IMR-90 (cell line): ENCODE measurements around the gene PGLYRP2.

Source experiments
- CEBPB ChIP-seq: IDR thresholded peaks from 2 replicates; pipeline ENCODE4 v1.6.1; 2012; ENCODE audit warnings: low read depth, low read length, improper control_type of control experiment
- MAFK ChIP-seq: IDR thresholded peaks from 2 replicates; pipeline ENCODE4 v1.6.1; 2012; ENCODE audit warnings: low read depth, low read length, improper control_type of control experiment
- MXI1 ChIP-seq: IDR thresholded peaks from 2 replicates; pipeline ENCODE4 v1.6.1; 2012; ENCODE audit warnings: low read depth, mild to moderate bottlenecking, low read length, moderate library complexity, borderline replicate concordance
- POLR2A ChIP-seq: IDR thresholded peaks from 2 replicates; pipeline ENCODE4 v1.6.1; 2012; ENCODE audit warnings: mild to moderate bottlenecking, low read depth, low read length
- RAD21 ChIP-seq: IDR thresholded peaks from 2 replicates; pipeline ENCODE4 v1.6.1; 2012; ENCODE audit warnings: low read length, improper control_type of control experiment
- RCOR1 ChIP-seq: IDR thresholded peaks from 2 replicates; pipeline ENCODE4 v1.6.1; 2012; ENCODE audit warnings: mild to moderate bottlenecking, low read length, improper control_type of control experiment; ENCODE audit not compliant: insufficient replicate concordance
- RFX5 ChIP-seq: IDR thresholded peaks from 2 replicates; pipeline ENCODE4 v1.8.0; 2012; ENCODE audit warnings: low read depth, mild to moderate bottlenecking, low read length, moderate library complexity
- TF ChIP-seq, protein P1 (sequence below): conservative IDR thresholded peaks from 2 replicates; pipeline ENCODE4 v1.5.1; 2012; ENCODE audit warnings: mild to moderate bottlenecking, low read depth, low read length, improper control_type of control experiment
- TF ChIP-seq, protein P2 (sequence below): fragments of 150-350 bp; IDR thresholded peaks from 2 replicates; pipeline ENCODE4 v1.6.1; 2017; ENCODE audit warnings: mild to moderate bottlenecking, antibody characterized with exemption, low read length, low read depth

DNA sequence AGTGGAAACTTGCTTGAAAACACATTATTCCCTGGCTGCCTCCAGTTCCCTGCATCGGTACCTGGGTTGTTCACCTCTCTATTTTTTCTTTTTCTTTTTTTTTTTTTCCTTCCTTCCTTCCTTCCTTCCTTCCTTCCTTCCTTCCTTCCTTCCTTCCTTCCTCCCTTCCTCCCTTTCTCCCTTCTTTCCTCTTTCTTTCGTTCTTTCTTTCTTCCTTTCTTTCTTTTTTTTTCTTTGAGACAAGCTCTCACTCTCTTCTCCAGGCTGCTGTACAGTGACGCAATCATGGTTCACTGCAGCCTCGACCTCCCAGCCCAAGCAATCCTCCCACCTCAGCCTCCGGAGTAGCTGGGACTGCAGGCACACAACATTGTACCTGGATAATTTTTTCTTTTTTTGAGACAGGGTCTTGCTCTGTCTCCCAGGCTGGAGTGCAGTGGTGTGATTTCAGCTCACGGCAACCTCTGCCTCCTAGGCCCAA, 11.5 kb downstream of the PGLYRP2 start:
- TF ChIP-seq, protein P1, sequence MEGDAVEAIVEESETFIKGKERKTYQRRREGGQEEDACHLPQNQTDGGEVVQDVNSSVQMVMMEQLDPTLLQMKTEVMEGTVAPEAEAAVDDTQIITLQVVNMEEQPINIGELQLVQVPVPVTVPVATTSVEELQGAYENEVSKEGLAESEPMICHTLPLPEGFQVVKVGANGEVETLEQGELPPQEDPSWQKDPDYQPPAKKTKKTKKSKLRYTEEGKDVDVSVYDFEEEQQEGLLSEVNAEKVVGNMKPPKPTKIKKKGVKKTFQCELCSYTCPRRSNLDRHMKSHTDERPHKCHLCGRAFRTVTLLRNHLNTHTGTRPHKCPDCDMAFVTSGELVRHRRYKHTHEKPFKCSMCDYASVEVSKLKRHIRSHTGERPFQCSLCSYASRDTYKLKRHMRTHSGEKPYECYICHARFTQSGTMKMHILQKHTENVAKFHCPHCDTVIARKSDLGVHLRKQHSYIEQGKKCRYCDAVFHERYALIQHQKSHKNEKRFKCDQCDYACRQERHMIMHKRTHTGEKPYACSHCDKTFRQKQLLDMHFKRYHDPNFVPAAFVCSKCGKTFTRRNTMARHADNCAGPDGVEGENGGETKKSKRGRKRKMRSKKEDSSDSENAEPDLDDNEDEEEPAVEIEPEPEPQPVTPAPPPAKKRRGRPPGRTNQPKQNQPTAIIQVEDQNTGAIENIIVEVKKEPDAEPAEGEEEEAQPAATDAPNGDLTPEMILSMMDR, result no peak
- TF ChIP-seq CEBPB (peak; percentile 36; the same call in 1 of the 2 replicates), RCOR1 (no peak), MAFK (no peak), POLR2A (no peak), RFX5 (no peak), MXI1 (no peak), RAD21 (no peak)
- TF ChIP-seq, protein P2, sequence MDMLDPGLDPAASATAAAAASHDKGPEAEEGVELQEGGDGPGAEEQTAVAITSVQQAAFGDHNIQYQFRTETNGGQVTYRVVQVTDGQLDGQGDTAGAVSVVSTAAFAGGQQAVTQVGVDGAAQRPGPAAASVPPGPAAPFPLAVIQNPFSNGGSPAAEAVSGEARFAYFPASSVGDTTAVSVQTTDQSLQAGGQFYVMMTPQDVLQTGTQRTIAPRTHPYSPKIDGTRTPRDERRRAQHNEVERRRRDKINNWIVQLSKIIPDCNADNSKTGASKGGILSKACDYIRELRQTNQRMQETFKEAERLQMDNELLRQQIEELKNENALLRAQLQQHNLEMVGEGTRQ, result no peak
